Ectodermal cell (in vitro differentiated cells): ENCODE measurements around the gene SUN2.

Experiments
- H3K27ac ChIP-seq: 2 replicates; pipeline ENCODE4 v1.7.0; 2013; ENCODE audit warnings: mild to moderate bottlenecking, low read depth, low read length; ENCODE audit not compliant: insufficient read depth, poor library complexity, severe bottlenecking
- H3K27me3 ChIP-seq: 2 replicates; pipeline ENCODE4 v1.7.0; 2013; ENCODE audit warnings: mild to moderate bottlenecking, low read length; ENCODE audit not compliant: insufficient read depth, control insufficient read depth, poor library complexity, severe bottlenecking
- H3K36me3 ChIP-seq: one replicate; pipeline ENCODE4 v1.7.0; 2013; ENCODE audit warnings: low read length; ENCODE audit not compliant: control insufficient read depth, insufficient read depth
- H3K4me1 ChIP-seq: one replicate; pipeline ENCODE4 v1.7.0; 2013; ENCODE audit warnings: low read length; ENCODE audit not compliant: control insufficient read depth, insufficient read depth
- H3K4me3 ChIP-seq: 2 replicates; pipeline ENCODE4 v1.7.0; 2013; ENCODE audit warnings: low read depth, low read length, control low read depth; ENCODE audit not compliant: insufficient read depth
- H3K9me3 ChIP-seq: 2 replicates; pipeline ENCODE4 v1.7.0; 2013; ENCODE audit warnings: mild to moderate bottlenecking, low read length, moderate library complexity; ENCODE audit not compliant: control insufficient read depth
- WGBS, 2 experiments: methylation state at CpG; one replicate each; pipeline ENCODE4 v1.1.7; 2013; ENCODE audit warnings: missing lambda C conversion rate in 2 of 2; 5-methylcytosine and 5-hydroxymethylcytosine counted together

SUN2 gene

DNA sequence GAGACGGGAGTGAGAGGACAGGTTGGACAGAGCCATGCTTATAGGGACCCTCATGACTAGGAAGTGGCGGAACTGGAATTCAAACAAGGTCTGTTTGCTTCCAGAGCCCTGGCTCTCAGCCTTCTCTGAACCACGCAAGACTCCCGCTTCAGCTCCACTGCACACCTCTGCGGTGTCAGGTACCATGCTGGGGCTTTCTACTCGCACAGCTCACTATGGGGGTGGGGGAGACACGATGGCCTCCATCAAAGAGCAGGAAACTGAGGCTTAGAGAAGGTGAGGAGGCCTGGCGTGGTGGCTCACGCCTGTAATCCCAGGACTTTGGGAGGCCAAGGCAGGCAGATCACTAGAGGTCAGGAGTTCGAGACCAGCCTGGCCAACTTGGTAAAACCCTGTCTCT, 14.2 kb downstream of the SUN2 start:
- H3K27ac ChIP-seq = no peak overlapping the region
- H3K4me1 ChIP-seq = no peaks in the 10 kb centered on the region
- no peaks in the 10 kb centered on the region for H3K9me3 ChIP-seq
- WGBS, 2 experiments = 95 to 96% methylated on average over 10 of the region's 10 CpGs
- no peaks in the 10 kb centered on the region for H3K27me3 ChIP-seq
- no peak overlapping the region for H3K4me3 ChIP-seq
- H3K36me3 ChIP-seq = peaks cover 19% of the 10 kb centered on the region

DNA sequence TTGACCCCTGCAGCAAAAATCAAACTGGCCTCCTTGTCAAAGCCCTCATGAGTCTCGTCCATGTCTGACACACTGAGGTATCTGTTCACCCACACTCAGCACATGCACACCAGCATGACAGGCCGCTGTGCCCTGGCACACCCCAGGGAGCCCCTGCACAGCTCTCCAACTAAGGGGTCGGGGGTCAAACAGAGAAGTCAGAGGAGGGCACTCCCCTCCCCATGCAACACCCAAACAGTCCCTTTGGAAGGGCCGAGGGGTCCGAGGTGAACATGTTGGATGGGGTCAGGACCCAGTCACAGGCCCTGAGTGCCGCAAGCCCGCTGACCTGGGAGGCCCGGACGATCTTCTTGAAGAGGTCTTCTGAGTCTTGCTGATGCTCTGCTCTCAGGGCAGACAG, 14.6 kb downstream of the SUN2 start:
- H3K36me3 ChIP-seq = peaks cover 19% of the 10 kb centered on the region
- H3K4me3 ChIP-seq = no peak overlapping the region
- no peaks in the 10 kb centered on the region for H3K9me3 ChIP-seq
- no peak overlapping the region for H3K27ac ChIP-seq
- H3K27me3 ChIP-seq = no peaks in the 10 kb centered on the region
- 95 to 97% methylated on average over 9 of the region's 9 CpGs for WGBS, 2 experiments
- H3K4me1 ChIP-seq = no peaks in the 10 kb centered on the region

DNA sequence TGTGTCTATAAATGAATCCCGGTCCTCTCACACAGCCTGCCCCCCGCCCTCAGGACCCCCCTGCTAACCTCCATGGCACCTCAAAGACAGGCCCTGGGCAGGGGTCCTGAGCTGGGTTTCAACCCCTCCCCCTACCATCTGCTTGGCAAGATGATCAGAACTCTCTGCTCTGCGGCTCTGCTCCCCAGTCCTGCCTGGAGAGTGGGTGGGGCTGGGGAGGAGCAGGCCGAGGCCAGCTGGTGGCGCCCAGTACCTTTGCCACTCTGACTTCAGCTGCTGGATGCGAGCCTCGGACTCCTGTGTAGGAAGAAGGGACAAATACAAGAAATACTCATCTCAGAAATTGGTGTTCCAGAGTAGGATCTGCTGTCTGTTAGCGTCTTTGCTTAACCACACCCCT, 15.0 kb downstream of the SUN2 start:
- Histone ChIP-seq H3K27ac (no peak overlapping the region), H3K27me3 (no peaks in the 10 kb centered on the region), H3K4me3 (no peak overlapping the region), H3K36me3 (peaks cover 19% of the 10 kb centered on the region), H3K4me1 (no peaks in the 10 kb centered on the region), H3K9me3 (no peaks in the 10 kb centered on the region)
- WGBS, 2 experiments = 85% methylated on average over 8 of the region's 8 CpGs

DNA sequence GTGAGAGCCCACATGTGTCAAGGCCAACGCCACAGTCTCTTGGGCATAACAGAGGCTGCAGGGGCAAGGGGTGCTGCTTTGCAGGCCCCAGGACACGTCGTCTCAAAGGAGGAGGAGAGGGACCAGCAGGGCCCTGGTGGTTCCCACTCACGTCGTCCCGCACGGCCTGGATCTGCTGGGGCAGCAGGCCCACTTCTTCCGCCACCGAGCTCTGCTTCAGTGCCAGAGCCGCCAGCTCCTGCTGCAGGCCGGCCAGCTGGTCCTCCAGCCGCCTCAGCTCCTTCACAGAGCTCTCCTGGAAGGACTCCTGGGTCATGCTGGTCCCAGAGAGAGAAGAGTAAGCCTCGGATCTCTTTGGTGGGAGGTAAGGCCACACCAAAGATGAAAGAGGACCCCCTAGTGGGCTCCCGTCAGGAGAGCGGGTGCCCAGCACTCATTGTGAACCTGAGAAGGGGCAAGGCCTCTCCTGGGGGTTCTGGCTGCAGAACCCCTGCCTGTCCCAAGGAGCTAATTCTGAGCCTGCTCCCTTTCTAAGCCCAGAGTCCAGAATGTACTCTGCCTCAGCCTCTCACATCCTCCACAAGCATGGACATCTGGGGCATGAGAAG, 15.6 kb downstream of the SUN2 start:
- H3K4me3 ChIP-seq = no peak overlapping the region
- no peaks in the 10 kb centered on the region for H3K4me1 ChIP-seq
- no peaks in the 10 kb centered on the region for H3K27me3 ChIP-seq
- WGBS, 2 experiments = 89 to 91% methylated on average over 15 of the region's 15 CpGs
- H3K36me3 ChIP-seq = peaks cover 19% of the 10 kb centered on the region
- H3K9me3 ChIP-seq = no peaks in the 10 kb centered on the region
- H3K27ac ChIP-seq = no peak overlapping the region

DNA sequence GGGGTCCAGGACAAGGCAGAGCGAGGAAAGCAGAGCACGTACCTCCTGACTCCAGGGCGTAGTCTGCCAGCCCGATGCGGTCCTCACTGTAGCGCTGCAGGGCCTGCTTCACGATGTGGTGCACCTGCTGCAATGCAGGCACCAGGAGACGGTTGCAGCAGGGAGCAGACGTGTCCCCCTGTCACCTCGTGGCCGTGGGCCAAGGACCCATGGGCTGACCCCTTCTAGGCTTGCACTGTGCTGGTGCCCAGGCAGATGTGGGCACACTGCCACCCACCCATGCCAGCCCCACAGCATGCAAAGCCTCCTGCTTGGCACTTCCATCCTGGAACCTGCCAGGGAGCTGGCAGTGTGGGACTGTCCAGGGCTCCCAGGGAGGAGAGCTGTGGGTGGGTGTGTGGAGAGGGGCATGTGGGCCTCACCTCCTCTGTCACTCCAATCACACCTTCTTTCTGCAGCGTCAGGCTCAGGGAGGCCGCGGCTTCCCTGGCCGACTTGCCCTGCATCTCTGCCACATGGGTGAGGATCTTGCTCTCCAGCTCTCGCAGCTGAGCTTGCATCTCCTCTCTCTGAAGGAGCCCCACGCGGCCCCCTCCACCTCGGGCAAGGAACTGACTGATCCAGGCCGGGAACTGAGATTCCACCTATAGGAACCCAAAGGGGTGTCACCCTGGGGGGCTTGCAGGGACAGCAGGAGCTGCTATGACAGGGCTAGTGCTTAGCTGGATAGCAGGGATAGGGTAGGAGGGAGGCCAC, 16.3 kb downstream of the SUN2 start:
- Histone ChIP-seq H3K27ac (no peak overlapping the region), H3K4me3 (no peak overlapping the region), H3K9me3 (no peaks in the 10 kb centered on the region), H3K27me3 (no peaks in the 10 kb centered on the region), H3K4me1 (no peaks in the 10 kb centered on the region), H3K36me3 (peaks cover 17% of the 10 kb centered on the region)
- 95% methylated on average over 20 of the region's 20 CpGs for WGBS, 2 experiments

DNA sequence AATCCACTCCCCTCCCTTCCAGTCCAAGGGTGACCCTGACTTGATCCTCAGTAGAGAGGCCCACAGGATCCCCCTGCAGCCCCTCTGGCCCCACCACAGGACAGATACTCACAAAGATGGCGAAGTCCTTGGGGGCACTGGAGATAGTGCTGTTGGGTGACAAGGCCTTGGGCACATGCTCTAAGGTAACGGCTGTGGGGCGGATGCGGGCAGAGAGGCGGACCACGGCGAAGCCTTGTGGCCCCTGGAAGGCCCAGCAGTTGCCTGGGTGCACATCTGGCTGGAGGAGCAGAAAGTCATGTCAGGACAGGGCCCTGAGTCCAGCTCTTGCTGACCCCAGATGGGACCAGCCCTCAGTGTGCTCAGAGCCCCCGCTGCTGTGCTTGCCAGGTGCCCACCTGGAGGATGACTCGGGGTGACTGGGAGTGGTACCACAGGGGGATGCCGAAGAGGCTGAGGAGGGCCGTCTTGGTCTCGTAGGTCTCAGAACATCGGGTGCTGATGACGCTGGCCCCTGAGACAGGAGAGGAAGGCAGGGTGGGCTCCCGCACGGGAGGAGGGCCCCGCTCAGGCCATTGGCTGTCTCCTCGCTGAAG, 17.2 kb downstream of the SUN2 start:
- peaks cover 16% of the 10 kb centered on the region for H3K36me3 ChIP-seq
- H3K27ac ChIP-seq = no peak overlapping the region
- no peaks in the 10 kb centered on the region for H3K9me3 ChIP-seq
- H3K4me1 ChIP-seq = no peaks in the 10 kb centered on the region
- H3K4me3 ChIP-seq = no peak overlapping the region
- 97 to 98% methylated on average over 18 of the region's 18 CpGs for WGBS, 2 experiments
- H3K27me3 ChIP-seq = no peaks in the 10 kb centered on the region

DNA sequence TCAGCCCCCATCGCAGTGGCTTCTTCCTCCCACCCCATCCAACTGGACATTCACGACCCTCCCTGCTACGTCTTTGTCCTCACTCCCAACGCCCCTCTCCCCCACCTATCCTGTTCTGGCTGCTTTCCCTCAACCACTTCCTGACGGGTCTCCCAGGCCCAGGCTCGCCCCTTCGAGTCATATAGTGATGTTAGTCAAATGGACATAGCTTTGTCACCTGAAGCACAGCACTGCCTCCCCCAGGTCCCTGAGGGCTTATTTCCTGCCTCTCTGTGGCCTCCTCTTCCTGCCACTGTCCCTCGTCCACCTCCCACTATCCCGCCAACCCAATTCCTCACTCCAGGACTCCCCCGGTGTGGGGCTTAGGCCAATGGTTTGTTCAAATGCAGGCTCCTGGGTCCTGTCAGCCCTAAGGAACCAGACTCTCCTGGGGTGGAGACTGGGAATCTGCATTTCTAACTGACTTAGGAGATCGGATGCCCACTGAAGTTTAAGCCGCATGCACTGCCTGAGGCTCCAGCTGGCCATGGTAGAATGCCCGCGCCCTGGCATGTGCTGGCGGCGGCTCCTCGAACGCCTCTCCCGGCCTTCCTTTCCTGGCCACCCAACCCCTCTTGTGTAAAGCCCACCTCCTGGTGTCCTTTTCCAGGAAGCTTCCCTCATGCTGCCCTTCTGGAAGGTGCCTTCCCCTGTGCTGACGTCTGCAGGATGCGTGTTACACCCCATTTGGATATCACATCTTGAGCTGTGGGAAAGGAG, 18.3 kb downstream of the SUN2 start:
- Histone ChIP-seq H3K27ac (no peak overlapping the region), H3K4me3 (no peak overlapping the region), H3K36me3 (peaks cover 16% of the 10 kb centered on the region), H3K27me3 (no peaks in the 10 kb centered on the region), H3K9me3 (no peaks in the 10 kb centered on the region), H3K4me1 (no peaks in the 10 kb centered on the region)
- WGBS, 2 experiments = 89 to 91% methylated on average over 21 of the region's 21 CpGs

DNA sequence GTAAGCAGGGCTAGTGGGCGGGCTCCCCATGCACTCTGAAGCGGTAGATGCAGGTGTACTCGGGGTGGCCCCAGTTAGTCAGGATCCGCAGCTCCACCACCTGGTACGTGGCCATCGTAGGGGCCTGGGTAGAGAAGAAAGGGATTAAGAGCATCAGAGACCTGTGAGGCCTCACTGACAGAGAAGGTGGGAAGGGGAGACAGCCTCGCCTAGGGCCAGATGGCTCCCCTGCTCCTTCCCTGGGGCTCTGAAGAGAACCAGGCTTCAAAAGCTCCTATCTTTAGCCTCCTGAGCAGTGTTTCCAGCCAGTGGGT, 19.6 kb downstream of the SUN2 start:
- H3K27ac ChIP-seq = no peak overlapping the region
- no peaks in the 10 kb centered on the region for H3K4me1 ChIP-seq
- H3K27me3 ChIP-seq = no peaks in the 10 kb centered on the region
- H3K36me3 ChIP-seq = peaks cover 12% of the 10 kb centered on the region
- H3K4me3 ChIP-seq = no peak overlapping the region
- WGBS, 2 experiments = 91 to 94% methylated on average over 7 of the region's 7 CpGs
- no peaks in the 10 kb centered on the region for H3K9me3 ChIP-seq

DNA sequence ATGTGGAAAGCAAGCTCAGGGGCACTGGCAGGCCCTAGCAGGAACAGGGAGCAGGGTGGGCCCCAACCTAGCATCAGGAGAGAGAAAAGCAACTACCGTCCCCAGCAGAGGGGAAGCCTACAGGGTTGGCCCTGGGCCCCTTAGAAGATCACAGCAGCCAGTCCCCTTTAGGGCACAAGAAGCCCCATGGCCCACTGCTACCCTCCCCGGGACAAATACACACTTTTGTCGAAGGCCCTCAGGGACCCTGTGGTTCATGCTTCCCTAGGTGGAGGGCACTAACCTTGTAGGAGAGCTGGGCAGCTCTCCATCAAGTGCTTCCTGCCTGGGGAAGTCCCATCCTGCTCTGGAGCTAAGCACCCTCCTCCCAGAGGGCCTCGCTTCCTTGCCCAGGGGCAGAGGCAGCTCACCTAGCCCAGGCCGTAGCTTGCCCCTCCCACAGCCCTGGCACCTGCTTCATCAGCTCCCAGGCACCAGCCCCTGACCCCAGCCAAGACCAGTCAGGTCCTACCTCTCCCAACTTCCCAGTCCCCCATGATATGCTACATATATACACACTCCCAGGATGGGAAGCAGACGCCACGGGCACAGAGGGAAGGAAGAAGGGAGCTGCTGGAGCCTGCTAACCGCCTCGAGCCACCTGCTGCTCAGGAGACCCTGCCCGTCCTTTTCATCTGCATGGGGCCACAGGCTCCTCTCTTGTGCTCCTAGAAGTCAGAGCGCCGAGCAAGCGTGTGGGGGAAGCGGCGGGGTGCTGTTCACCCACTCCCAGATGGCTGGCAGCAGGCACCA, 20.1 kb downstream of the SUN2 start:
- Histone ChIP-seq H3K4me3 (no peak overlapping the region), H3K4me1 (no peaks in the 10 kb centered on the region), H3K27ac (no peak overlapping the region), H3K36me3 (peaks cover 13% of the 10 kb centered on the region), H3K9me3 (no peaks in the 10 kb centered on the region), H3K27me3 (no peaks in the 10 kb centered on the region)
- WGBS, 2 experiments = 89 to 91% methylated on average over 15 of the region's 15 CpGs

DNA sequence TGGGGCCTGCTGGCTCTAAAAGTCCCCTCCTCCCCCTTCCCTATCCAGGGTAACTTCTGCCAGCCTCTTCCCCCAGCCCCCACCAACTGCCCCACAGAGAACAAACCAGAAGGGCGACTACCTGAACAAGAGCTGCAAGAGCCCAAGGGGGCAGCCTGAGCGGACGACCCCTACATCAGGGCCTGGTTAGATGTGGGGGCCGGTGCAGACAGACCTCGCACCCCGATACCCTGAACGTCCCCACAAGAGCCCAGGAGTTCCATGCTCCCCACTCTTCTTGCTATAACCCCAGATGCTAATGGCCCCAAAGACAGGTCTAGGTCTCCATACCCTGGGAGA, 20.7 kb downstream of the SUN2 start:
- WGBS, 2 experiments = 93 to 96% methylated on average over 7 of the region's 7 CpGs
- Histone ChIP-seq H3K4me3 (no peak overlapping the region), H3K9me3 (no peaks in the 10 kb centered on the region), H3K27ac (no peak overlapping the region), H3K27me3 (no peaks in the 10 kb centered on the region), H3K4me1 (no peaks in the 10 kb centered on the region), H3K36me3 (peaks cover 15% of the 10 kb centered on the region)
